ENCODE data around the gene WDR19.

WDR19 gene

DNA sequence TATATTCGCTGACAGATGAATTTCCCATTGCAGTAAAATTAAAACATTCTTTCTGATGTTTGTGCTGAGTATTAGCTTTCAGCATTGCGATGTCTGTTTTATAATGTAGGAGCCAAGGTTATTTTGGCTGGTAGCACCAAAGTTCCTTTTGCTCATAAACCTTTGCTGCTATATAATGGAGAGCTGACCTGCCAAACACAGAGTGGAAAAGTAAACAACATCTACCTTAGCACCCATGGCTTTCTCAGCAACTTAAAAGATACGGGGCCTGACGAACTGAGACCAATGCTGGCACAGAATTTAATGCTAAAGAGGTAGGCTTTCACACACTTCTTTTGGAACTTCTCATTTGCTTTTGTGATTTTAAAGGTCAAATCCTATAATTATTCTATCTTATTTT, 46.0 kb downstream of the WDR19 start:
- no peak overlapping the region for H2AFZ ChIP-seq (ENCODE audit: low read depth)
- H3K27me3 ChIP-seq (ENCODE audit: insufficient read depth, low read depth), result no peaks in the 10 kb centered on the region
- no peak overlapping the region for H3K27ac ChIP-seq

DNA sequence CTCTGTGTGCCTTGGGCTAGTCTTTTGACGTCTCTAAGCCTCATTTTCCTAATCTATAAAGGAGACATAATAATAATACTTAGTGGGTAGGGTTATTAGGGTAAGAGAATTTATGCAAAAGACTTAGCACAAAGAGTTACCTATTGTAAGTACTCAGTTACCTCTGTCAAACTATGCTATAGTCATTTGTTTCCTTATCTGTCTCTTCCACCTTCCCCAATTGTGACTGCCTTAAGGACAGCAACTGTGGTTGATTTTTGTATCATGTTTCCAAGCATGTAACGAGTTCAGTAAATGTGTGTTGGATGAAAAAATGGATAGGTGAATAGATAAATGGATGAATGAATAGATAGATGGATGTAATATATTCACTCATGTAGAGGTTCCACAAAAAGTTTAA, 48.1 kb downstream of the WDR19 start:
- H3K4me1 ChIP-seq (ENCODE audit: low read depth, poor library complexity, severe bottlenecking), result no peaks in the 10 kb centered on the region
- no peak overlapping the region for H3K27ac ChIP-seq
- no peak overlapping the region for H3K9ac ChIP-seq
- no peaks in the 10 kb centered on the region for H3K36me3 ChIP-seq (ENCODE audit: insufficient read depth)
- H4K20me1 ChIP-seq (ENCODE audit: insufficient read depth), result no peaks in the 10 kb centered on the region
- H2AFZ ChIP-seq (ENCODE audit: low read depth), result no peak overlapping the region
- no peaks in the 10 kb centered on the region for H3K27me3 ChIP-seq (ENCODE audit: insufficient read depth, low read depth)
- TF ChIP-seq, protein P1, sequence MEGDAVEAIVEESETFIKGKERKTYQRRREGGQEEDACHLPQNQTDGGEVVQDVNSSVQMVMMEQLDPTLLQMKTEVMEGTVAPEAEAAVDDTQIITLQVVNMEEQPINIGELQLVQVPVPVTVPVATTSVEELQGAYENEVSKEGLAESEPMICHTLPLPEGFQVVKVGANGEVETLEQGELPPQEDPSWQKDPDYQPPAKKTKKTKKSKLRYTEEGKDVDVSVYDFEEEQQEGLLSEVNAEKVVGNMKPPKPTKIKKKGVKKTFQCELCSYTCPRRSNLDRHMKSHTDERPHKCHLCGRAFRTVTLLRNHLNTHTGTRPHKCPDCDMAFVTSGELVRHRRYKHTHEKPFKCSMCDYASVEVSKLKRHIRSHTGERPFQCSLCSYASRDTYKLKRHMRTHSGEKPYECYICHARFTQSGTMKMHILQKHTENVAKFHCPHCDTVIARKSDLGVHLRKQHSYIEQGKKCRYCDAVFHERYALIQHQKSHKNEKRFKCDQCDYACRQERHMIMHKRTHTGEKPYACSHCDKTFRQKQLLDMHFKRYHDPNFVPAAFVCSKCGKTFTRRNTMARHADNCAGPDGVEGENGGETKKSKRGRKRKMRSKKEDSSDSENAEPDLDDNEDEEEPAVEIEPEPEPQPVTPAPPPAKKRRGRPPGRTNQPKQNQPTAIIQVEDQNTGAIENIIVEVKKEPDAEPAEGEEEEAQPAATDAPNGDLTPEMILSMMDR (conservative IDR thresholded peaks at IDR 0.05; ENCODE audit: low read depth, low read length), result no peak
- H3K79me2 ChIP-seq (ENCODE audit: insufficient read depth, low read depth), result no peaks in the 10 kb centered on the region
- no peak overlapping the region for H3K4me3 ChIP-seq (IDR thresholded peaks at IDR 0.05; ENCODE audit: insufficient read depth, low read depth, low read length)
- no peak overlapping the region for H3K4me2 ChIP-seq

More for the DNA sequence above, 46.0 kb downstream of the WDR19 start:
- no peaks in the 10 kb centered on the region for H3K4me1 ChIP-seq (ENCODE audit: low read depth, poor library complexity, severe bottlenecking)
- no peak overlapping the region for H3K4me2 ChIP-seq
- no peaks in the 10 kb centered on the region for H4K20me1 ChIP-seq (ENCODE audit: insufficient read depth)
- no peaks in the 10 kb centered on the region for H3K79me2 ChIP-seq (ENCODE audit: insufficient read depth, low read depth)
- no peaks in the 10 kb centered on the region for H3K36me3 ChIP-seq (ENCODE audit: insufficient read depth)
- TF ChIP-seq, protein P1 (conservative IDR thresholded peaks at IDR 0.05; ENCODE audit: low read depth, low read length), result no peak
- H3K4me3 ChIP-seq (IDR thresholded peaks at IDR 0.05; ENCODE audit: insufficient read depth, low read depth, low read length), result no peak overlapping the region
- H3K9ac ChIP-seq, result no peak overlapping the region

DNA sequence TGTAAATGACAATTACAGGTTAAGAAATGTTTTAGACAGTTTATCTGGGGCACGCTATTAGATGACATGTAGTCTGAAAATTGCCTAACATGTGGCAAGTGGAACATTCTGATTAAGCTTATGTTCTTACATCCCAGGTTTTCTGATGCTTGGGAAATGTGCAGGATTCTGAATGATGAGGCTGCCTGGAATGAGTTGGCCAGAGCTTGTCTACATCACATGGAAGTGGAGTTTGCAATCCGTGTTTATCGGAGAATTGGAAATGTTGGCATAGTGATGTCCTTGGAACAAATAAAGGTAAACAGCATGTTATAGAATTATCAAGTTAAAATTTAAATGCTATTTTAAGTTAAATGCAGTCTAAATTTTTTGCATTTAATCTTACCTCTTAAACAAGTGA, 49.3 kb downstream of the WDR19 start:
- H3K27me3 ChIP-seq (ENCODE audit: insufficient read depth, low read depth), result no peaks in the 10 kb centered on the region
- H3K4me2 ChIP-seq, result no peak overlapping the region
- TF ChIP-seq, protein P1 (conservative IDR thresholded peaks at IDR 0.05; ENCODE audit: low read depth, low read length), result no peak
- H3K4me1 ChIP-seq (ENCODE audit: low read depth, poor library complexity, severe bottlenecking), result no peaks in the 10 kb centered on the region
- H3K36me3 ChIP-seq (ENCODE audit: insufficient read depth), result no peaks in the 10 kb centered on the region
- no peaks in the 10 kb centered on the region for H4K20me1 ChIP-seq (ENCODE audit: insufficient read depth)
- no peak overlapping the region for H3K9ac ChIP-seq
- no peaks in the 10 kb centered on the region for H3K79me2 ChIP-seq (ENCODE audit: insufficient read depth, low read depth)
- no peak overlapping the region for H3K4me3 ChIP-seq (IDR thresholded peaks at IDR 0.05; ENCODE audit: insufficient read depth, low read depth, low read length)
- no peak overlapping the region for H2AFZ ChIP-seq (ENCODE audit: low read depth)
- no peak overlapping the region for H3K27ac ChIP-seq

DNA sequence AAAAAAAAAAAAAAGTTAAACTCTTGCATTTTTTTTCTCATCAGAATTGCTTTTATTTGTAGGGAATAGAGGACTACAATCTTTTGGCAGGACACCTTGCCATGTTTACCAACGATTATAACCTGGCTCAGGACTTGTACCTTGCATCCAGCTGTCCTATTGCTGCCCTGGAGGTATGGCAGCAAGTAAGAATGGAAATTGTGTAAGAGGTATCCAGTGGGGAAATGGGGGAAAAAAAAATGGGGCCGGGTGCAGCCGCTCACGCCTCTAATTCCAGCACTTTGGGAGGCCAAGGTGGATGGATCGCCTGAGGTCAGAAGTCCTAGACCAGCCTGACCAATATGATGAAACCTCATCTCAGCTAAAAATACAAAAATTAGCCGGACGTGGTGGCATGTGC, 49.8 kb downstream of the WDR19 start:
- no peak overlapping the region for H3K4me2 ChIP-seq
- H3K4me3 ChIP-seq (IDR thresholded peaks at IDR 0.05; ENCODE audit: insufficient read depth, low read depth, low read length), result no peak overlapping the region
- H3K36me3 ChIP-seq (ENCODE audit: insufficient read depth), result no peaks in the 10 kb centered on the region

More for the DNA sequence above, 49.8 kb downstream of the WDR19 start:
- no peak overlapping the region for H2AFZ ChIP-seq (ENCODE audit: low read depth)
- H3K27me3 ChIP-seq (ENCODE audit: insufficient read depth, low read depth), result no peaks in the 10 kb centered on the region
- no peak overlapping the region for H3K27ac ChIP-seq
- no peaks in the 10 kb centered on the region for H3K4me1 ChIP-seq (ENCODE audit: low read depth, poor library complexity, severe bottlenecking)
- no peaks in the 10 kb centered on the region for H3K79me2 ChIP-seq (ENCODE audit: insufficient read depth, low read depth)
- H4K20me1 ChIP-seq (ENCODE audit: insufficient read depth), result no peaks in the 10 kb centered on the region
- TF ChIP-seq, protein P1 (conservative IDR thresholded peaks at IDR 0.05; ENCODE audit: low read depth, low read length), result no peak
- no peak overlapping the region for H3K9ac ChIP-seq

Data from KMS-11 (cell line).